Measurements from ENCODE around the gene NXPH3. TPM values are rescaled to one million over a fixed set of nuclear protein-coding genes. Genes with fewer than 3 reads are reported as not detected.

NXPH3 gene
- total and polyA plus RNA-seq, 2 of the 13 experiments (the other 11 are each of a cell fraction or from before 2014, with no cell fraction given): 0.04 to 0.58 TPM

DNA sequence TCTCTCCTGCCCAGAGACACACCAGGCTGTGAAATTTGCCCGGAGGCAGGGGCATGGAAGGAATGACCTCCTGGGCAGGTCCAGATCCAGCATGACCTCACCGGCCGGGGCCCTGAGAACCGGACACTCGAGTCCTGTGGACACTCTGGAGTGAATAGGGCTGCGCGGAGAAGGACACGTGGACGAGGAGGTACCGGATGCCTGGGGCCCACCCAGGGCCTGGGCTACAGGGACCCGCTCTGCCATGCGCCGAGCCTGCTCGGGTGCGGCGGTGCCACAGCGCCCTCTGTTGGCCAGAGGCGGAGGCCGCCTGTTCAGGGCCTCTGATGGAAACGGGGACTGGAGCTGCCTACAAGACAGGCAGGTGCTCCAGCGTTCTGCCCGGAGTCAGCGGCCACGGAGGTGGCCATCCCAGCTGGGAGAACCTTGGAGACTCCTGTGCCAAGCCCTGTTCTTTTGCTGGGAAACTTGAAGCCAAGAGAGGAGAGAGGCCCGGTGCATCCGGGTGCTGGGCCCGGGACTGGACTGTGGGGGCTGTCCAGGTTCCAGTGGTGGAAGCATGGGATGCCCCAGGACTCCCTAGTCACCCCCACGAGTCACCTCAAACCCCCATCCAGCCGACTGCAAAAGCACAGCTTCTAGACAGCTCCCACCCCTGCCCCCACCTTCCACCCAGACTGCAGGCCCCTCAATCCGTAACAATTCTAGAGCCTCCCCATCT is 19.3 kb upstream of the NXPH3 start (continued):
- TF ChIP-seq GMEB1 (CRISPR knock-in tag; IDR thresholded peaks at IDR 0.05; ENCODE audit: borderline replicate concordance) (no peak), ZBED4 (CRISPR knock-in tag; IDR thresholded peaks at IDR 0.05; ENCODE audit: borderline replicate concordance) (peak; percentile 73; the same call in 1 of the 2 replicates), MEIS1 (CRISPR knock-in tag; IDR thresholded peaks at IDR 0.05; ENCODE audit: borderline replicate concordance) (peak; percentile 80; the same call in 1 of the 2 replicates), SMYD3 (CRISPR knock-in tag; IDR thresholded peaks at IDR 0.05) (no peak)
- TF ChIP-seq, protein P1, sequence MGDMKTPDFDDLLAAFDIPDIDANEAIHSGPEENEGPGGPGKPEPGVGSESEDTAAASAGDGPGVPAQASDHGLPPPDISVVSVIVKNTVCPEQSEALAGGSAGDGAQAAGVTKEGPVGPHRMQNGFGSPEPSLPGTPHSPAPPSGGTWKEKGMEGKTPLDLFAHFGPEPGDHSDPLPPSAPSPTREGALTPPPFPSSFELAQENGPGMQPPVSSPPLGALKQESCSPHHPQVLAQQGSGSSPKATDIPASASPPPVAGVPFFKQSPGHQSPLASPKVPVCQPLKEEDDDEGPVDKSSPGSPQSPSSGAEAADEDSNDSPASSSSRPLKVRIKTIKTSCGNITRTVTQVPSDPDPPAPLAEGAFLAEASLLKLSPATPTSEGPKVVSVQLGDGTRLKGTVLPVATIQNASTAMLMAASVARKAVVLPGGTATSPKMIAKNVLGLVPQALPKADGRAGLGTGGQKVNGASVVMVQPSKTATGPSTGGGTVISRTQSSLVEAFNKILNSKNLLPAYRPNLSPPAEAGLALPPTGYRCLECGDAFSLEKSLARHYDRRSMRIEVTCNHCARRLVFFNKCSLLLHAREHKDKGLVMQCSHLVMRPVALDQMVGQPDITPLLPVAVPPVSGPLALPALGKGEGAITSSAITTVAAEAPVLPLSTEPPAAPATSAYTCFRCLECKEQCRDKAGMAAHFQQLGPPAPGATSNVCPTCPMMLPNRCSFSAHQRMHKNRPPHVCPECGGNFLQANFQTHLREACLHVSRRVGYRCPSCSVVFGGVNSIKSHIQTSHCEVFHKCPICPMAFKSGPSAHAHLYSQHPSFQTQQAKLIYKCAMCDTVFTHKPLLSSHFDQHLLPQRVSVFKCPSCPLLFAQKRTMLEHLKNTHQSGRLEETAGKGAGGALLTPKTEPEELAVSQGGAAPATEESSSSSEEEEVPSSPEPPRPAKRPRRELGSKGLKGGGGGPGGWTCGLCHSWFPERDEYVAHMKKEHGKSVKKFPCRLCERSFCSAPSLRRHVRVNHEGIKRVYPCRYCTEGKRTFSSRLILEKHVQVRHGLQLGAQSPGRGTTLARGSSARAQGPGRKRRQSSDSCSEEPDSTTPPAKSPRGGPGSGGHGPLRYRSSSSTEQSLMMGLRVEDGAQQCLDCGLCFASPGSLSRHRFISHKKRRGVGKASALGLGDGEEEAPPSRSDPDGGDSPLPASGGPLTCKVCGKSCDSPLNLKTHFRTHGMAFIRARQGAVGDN (CRISPR knock-in tag; IDR thresholded peaks at IDR 0.05): peak; percentile 91

Data from HepG2 (cell line).